ACHN (cell line): ENCODE results near the gene ZNRD2.

Experiments used
- DNase-seq: peaks from one replicate; pipeline ENCODE4 v3.0.0-alpha.2; 2015
- in situ Hi-C: cut with HindIII; loops from 2 replicates; pipeline ENCODE4 v1.10.0; 2017; ENCODE audit warnings: low sequenced_read_pairs, low pct_ligation_motif_present, low pct_unique_long_range_greater_than_20kb

Gene ZNRD2

GRCh38 chr11:65615229-65615949 lies 45.1 kb downstream of the ZNRD2 start, which contains the start of gene PCNX3:
Gene PCNX3 (plus strand): TSS chr11:65615776. CDS start chr11:65616312, 536 bp downstream.
- DNase-seq, result peak; percentile 99
- in situ Hi-C loops, result no loop called here

DNA sequence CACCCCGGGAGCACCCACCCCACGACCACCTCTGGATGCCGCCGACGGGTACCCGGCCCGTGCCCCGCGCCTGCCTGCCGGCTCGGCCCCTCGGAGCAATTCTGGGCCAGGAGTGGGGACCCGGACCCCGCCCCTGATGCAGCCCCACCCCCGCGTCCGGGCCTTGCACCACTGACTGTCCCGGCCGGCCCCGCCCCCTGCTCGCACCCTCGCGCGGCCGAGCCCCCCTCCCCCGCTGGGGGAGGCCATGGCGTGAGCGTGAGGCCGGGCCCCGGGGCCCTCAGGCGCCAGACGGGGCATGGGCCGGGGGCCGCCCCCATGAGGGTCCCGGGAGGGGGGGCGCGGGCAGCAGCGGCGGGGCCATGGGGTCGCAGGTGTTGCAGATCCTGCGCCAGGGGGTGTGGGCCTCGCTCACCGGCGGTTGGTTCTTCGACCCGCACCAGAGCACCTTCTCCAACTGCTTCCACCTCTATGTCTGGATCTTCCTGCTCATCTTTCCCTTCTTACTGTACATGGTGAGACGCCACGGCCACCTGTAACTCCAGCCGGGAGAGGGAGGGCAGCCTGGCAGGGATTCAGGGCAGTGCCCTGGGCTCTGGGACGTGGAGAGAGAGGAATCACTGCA lies 45.8 kb downstream of the ZNRD2 start:
- DNase-seq, result peak; percentile 44
- in situ Hi-C loops, result no loop called here

GRCh38 chr11:65616575-65617001 lies 46.3 kb downstream of the ZNRD2 start:
- in situ Hi-C loops, result no loop called here
- no peak for DNase-seq

GRCh38 chr11:65617136-65617850 lies 47.0 kb downstream of the ZNRD2 start:
- in situ Hi-C loops, result no loop called here
- no peak for DNase-seq

- in situ Hi-C loops, result no loop called here
- DNase-seq, result no peak
These were observed 47.9 kb downstream of the ZNRD2 start for GRCh38 chr11:65617990-65618751.

DNA sequence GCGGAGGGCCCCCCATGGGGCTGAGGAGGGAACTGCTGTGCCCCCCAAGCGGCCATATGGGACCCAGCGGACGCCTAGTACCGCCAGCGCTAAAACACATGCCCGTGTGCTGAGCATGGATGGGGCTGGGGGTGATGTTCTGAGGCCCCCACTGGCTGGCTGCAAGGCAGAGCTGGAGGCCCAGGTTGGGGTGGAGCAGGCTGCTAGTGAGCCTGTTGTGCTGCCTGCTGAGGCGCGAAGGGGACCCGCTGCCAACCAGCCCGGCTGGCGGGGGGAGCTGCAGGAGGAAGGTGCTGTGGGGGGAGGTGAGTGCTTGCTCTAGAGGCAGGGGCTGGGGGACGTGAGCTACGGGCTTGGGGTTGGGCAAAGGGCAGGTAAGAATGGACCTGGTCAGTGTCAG lies 48.5 kb downstream of the ZNRD2 start:
- DNase-seq, result no peak
- in situ Hi-C loops, result no loop called here

GRCh38 chr11:65619281-65619928 lies 49.1 kb downstream of the ZNRD2 start:
- in situ Hi-C loops, result no loop called here
- no peak for DNase-seq

DNA sequence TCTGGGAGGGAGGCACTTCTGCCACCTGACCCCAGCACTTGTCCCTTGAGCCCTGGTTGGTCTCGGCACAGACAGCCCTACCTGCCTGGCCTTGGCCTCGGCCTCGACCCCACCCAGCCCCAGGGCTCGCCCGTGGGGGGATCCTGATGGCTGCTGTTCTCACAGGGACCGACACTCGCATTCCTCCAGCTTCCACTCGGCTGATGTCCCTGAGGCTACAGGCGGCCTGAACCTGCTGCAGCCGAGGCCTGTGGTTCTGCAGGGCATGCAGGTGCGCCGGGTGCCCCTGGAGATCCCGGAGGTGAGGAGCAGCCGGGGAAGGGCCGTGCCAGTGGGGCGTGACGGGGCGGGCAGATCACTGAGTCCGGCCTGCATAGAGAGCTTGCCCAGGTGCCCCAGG lies 50.4 kb downstream of the ZNRD2 start:
- DNase-seq, result no peak
- in situ Hi-C loops, result no loop called here

GRCh38 chr11:65621460-65621859 lies 51.2 kb downstream of the ZNRD2 start:
- in situ Hi-C loops, result no loop called here
- DNase-seq, result no peak
